Jurkat, Clone E6-1 (cell line): ENCODE results near the gene TMEM150C.
A peak's percentile ranks its signal among the peaks of the same experiment; 100 is the strongest.

Experiments
- DNase-seq: peaks from one replicate; pipeline ENCODE4 v3.0.0-alpha.2; 2011; ENCODE audit warnings: low read depth, low spot score
- H3K4me3 ChIP-seq: 2 replicates; pipeline ENCODE4 v1.5.1; 2011; ENCODE audit warnings: mild to moderate bottlenecking, low read length, control low read depth, moderate library complexity

Gene TMEM150C

DNA sequence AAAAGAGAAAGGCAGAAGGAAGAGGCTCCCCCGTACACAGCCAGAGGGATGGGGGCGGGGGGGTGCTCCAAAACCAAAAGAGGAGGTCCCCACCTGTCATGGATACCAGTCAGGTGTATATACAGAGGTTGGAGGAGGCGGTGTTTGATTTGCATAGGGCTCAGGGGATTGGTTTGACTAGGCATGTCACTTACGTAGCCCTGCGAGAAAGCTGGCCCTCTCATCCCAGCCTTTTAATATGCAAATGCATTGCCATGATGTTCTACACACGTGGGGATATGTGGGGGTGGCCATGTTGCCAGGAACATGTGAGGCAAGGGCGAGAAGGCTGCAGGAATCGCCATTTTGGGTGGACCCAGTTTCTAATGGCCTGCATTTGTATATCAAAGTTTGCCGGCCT is 38.6 kb downstream of the TMEM150C start:
- H3K4me3 ChIP-seq: no peak overlapping the region
- no peak for DNase-seq

DNA sequence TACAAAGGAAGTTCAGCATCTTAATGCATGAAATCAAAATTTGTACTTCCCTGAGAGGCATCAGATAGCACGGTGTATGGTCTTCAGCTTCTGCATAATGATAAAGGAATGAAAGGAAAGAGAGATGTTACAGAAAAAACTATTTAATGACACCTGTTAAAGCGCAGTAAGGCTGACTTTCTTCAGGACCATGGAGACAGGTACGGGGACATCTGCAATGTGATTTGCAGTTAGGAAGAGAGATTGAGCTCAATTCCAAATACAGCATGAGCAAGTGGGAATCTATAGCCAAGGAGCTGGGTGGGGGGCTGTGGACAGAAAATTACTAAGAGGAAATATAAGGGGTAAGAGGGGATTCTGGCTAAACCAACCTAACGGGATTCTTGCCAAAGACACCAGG is 39.3 kb downstream of the TMEM150C start:
- H3K4me3 ChIP-seq: no peak overlapping the region
- DNase-seq: no peak

DNA sequence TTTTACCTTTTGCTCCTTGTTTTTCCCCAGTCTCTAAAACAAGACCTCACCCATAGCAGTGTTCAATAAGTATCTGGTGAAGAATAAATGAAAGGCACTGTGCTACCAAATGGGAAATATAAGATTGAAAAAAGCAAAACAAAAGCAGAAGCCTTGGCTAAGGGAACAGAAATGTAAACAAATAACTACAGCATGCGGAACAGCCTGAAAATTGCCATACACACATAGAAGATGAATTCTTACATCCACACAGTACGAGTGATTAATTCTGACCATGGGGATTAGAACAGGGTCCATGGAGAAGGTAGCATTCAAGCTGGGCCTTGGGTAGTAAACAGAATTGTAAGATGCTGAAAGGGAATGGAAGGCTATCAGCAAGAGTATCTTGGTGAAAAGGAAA is 40.5 kb downstream of the TMEM150C start:
- no peak for DNase-seq
- H3K4me3 ChIP-seq: no peak overlapping the region

DNA sequence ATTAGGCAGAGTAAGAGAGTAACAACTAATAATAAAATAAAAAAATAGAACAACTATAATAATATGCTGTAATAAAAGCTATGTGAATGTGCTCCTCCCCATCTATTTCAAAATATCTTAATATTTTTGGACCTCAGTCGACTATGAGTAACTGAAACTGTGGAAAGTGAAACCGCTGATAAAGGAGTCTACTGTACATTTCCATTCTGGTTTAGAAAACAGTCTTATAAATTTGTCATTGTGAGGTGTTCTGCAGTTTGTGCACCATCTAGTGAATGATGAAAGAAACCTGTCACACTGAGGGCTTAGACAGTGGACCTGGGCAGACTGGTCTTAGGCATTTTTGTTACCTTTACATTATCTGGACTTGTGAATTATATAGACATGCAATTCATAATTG is 42.0 kb downstream of the TMEM150C start:
- no peak overlapping the region for H3K4me3 ChIP-seq
- DNase-seq: no peak

GRCh38 chr4:82519072-82519471 is 42.7 kb downstream of the TMEM150C start:
- no peak for DNase-seq
- no peak overlapping the region for H3K4me3 ChIP-seq

DNA sequence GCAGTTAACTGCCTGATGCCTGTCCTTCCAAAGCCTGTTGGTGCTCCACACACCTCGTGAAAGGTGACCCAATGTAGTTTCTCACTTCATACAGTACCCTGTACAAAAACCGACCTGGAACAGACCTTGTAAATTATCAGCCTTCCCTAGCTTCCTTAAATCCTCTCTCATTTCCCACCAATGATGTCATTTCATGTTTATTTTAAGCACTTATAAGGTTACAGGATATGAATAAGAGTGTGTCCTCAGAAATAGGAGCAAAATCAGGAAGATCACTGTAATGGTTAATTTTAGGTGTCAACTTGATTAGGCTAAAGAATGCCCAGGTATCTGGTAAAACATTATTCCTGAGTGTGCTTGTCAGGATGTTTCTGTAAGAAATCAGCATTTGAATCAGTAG is 44.7 kb downstream of the TMEM150C start:
- no peak overlapping the region for H3K4me3 ChIP-seq
- DNase-seq: no peak

- H3K4me3 ChIP-seq: no peak overlapping the region
- peak; percentile 4 for DNase-seq
These were observed 46.1 kb downstream of the TMEM150C start for GRCh38 chr4:82515705-82516104.

DNA sequence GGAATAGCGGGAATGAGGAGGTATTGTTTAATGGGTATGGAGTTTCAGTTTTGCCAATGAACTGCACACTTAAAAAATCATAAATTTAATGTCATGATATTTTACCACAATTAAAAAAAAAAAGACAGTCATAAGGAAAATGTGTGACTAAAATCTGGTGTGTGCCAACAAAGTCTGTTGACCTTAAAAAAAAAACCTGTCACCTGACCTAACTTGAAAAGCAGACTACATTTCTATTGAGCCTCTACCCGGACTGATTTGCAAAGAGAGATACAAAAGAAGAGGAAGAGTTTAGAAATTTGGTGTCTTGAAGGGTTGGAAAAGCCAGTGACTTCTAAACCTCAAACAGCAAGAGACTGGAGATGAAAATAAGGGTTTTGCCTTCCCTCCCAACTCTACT is 48.4 kb downstream of the TMEM150C start:
- H3K4me3 ChIP-seq: no peak overlapping the region
- no peak for DNase-seq

DNA sequence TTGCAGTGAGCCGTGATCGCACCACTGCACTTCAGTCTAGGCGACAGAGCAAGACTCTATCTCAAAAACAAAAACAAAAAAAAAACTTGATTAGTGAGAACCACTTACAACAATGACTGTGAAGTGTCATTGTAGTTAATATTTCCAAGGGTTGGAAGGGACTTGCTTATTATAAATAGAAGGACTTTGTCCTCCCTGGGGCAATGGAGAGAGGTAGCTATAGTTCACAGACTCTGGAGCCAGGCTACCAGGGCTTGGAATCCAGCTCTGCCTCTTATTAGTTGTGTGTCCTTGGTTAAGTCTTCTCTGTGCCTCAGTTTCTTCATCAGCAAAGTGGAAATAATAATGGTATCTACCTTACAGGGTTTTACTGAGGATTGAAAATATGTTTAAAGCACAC is 51.6 kb downstream of the TMEM150C start:
- no peak overlapping the region for H3K4me3 ChIP-seq
- no peak for DNase-seq

DNA sequence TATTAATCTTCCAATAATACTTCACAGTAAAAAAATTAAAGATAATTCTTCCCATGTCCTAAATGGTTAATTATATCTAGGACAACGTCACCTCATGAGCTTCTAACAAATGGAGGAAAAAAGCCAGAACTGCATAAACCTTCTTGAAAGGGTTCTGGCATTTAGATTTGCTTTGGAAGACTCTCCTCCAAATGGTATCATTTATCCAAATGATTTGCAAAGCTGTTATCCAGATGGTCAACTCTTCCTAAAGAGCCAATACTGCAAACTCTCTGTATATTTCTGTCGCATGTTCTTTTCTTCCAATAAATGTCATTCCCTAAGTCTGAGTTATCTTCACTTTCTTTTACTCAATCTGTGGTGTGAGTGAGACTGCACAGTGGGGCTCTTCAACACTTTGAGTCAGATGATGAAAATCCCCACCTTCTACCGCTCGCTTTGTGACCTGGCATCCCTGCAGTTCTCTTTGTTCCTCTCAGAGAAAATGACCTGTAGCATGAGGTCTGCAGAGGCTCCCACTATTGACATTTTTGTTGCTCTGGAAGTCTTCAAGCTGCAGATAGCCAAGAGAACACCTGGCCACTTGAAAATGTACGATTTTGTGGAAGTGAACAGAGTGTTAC is 52.9 kb downstream of the TMEM150C start:
- H3K4me3 ChIP-seq: no peak overlapping the region
- DNase-seq: no peak

DNA sequence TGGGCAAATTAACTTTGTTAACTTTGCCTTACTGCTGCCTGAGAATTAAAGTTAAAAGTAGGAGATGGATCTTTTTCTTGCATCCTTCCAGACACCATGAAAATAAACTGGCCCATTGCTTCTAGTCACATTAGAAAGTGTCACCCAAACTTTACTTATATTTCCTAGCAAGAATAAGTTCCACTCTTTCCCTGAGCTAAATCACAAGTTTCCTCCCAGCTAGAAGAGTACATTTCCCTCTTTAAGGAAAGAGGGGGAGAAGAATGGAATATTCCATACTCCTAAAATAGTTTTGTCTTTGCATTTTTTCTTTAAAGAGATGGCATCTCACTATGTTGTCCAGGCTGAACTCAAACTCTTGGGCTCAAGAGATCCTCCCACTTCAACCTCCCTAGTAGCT is 53.8 kb downstream of the TMEM150C start:
- H3K4me3 ChIP-seq: no peak overlapping the region

DNA sequence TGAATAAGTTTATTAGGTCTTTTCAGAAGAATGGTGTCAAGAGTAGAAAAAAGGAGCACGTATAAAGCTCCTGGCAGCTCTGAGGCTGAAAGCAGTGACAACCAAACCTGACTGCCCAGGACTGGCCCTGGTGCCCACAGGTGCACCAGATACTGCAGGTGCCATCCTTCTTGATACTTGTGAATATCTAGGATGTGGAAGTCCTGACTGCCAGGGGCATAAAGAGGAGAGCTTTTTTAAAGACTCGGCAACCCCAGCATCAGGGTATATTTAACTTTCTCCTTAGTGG is 60.7 kb downstream of the TMEM150C start:
- H3K4me3 ChIP-seq: no peak overlapping the region
- DNase-seq: no peak

More for the DNA sequence above, 53.8 kb downstream of the TMEM150C start:
- DNase-seq: no peak

DNA sequence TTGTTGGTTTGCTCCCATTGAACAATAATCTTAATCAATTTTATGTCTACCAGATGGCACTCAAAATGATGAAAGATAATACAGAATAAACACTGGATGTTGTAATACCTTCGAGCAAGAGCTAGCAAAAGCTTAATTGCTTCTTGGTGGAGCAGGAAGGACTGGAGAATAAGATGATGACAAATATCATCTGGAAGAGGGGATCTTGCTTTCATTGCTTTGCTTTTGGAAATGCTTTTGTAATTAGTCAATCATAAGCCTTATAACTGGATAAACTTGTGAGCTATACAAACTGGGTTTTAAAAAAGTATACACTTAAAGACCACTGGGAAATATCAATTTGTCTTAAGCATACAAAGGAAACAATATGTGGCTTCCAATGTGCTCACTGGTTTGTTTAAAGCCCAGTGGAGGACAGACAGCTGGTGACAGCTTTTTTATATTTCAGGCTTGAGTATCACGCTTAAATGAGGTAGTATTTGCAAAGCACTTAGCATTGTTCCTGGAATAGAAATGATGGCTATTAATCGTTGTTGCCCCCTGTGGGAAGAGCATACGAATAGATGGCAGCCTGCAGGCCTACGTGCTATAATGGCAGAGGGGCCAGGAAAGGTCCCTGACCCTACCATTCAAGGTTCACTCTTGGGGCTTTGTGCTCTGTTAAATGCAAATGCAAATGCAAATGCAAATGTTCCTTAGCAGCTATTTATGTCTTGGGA is 61.2 kb downstream of the TMEM150C start:
- no peak for DNase-seq
- H3K4me3 ChIP-seq: no peak overlapping the region

DNA sequence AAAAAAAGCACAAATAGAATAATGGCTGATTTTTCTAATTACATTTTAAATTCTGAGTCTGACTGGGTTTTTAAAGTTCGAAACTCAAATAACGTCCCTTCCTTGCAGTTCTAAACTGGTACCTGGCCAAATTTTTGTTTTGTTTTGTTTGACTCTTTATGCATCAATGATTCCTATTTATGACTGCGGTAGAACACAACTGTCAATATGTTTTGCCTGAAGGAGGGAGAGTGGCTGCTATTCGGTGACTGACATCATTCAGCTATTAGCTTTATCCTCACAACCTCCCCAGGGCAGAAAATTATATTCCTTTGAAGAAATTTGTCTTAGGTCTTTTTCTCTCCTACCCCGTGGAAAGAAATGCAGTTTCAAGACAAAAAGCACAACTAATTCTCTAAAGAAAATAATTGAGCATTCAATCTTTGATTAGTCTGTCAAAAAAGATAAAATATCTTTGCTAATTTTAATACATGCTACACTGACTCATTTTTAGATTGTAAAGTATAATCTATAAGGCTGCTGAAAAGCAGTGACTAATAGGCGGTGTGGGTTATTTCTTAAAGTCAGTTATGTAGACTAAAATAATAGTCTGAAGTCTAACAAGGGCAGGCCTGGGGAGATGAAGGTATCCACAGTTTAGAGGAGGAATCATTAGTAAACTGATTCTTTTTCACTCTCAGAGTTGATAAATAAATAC is 61.9 kb downstream of the TMEM150C start:
- DNase-seq: no peak
- H3K4me3 ChIP-seq: no peak overlapping the region

GRCh38 chr4:82496349-82496748 is 65.4 kb downstream of the TMEM150C start:
- no peak for DNase-seq
- no peak overlapping the region for H3K4me3 ChIP-seq

DNA sequence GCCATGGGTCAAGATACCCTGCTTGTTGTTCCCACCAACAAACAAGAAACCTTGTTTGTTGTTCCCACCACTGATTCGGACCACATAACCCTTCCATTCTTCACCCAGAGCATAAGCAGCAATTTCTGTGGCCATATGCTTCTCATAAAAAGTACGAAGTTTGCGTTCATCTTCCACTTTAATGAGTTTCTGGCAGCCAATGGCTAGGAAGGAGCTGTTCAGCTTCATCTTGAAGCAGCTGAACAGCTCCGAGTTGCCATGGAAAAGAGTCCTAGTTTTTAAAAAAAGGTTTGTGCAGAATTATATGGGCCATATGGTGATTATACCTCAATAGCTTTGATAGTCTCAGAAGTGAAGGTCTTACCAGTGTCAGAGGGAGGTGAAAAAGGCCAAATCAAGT is 66.1 kb downstream of the TMEM150C start:
- DNase-seq: no peak

GRCh38 chr4:82493721-82494425 is 67.9 kb downstream of the TMEM150C start:
- DNase-seq: no peak
- no peak overlapping the region for H3K4me3 ChIP-seq

More for the DNA sequence above, 66.1 kb downstream of the TMEM150C start:
- no peak overlapping the region for H3K4me3 ChIP-seq

DNA sequence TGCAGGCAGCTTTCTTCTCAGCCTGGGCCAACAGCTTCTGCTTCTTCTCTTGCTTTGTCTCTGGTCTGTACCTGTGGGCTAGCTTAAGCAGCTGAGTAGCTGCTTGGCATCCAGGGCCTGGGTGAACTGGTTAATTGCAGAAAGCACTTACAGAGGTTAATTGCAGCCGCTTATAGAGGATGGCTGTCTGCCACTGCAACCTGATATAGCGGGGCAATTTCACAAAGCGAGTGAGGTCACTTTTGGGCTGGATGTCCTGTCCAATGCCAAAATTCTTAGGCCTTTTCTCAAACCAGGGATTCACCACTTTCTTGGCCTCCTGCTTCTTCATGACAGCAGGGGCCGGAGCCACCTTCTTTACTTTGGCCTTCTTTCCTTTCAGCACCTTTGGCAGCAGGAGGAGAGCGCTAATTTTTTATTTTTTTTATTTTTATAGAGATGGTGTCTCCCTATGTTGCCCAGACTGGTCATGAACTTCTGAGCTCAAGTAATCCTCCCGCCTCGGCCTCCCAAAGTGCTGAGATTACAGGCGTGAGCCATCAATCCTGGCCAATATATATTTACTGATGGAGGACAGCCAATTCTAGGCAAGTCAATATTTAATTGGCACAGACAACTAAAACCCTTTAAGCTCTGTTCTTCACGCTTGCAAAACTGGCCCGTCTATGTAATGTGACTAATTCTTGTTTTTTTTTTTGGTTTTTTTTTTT is 70.4 kb downstream of the TMEM150C start:
- DNase-seq: no peak
- no peak overlapping the region for H3K4me3 ChIP-seq

DNA sequence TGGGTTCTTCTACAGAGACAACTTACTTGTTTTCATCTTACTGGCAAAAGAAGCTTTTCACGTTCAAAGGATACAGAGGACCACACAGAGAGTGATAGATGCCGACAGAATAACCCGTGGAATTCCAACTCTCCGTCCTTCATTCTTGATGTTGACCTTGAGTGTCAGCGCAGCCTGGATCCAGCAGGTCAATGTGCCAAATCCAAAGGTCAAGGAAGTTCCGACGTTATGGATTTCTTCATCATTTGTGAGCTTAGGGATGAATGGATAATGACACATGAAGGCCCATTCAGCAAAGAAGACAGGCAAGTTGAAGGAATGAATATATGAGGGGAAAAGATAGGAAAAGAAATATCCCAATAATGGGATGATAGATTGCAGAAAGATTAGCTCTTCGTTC is 71.8 kb downstream of the TMEM150C start:
- H3K4me3 ChIP-seq: no peak overlapping the region
- DNase-seq: no peak

GRCh38 chr4:82489076-82489475 is 72.7 kb downstream of the TMEM150C start:
- no peak overlapping the region for H3K4me3 ChIP-seq
- DNase-seq: no peak
